Measurements from ENCODE around the gene SETBP1. TPM values are rescaled to one million over a fixed set of nuclear protein-coding genes. Genes with fewer than 3 reads are reported as not detected.

The SETBP1 gene
- total and polyA plus RNA-seq, 2 of the 13 experiments (the other 11 are each of a cell fraction or from before 2014, with no cell fraction given), result 0.18 to 0.65 TPM

DNA sequence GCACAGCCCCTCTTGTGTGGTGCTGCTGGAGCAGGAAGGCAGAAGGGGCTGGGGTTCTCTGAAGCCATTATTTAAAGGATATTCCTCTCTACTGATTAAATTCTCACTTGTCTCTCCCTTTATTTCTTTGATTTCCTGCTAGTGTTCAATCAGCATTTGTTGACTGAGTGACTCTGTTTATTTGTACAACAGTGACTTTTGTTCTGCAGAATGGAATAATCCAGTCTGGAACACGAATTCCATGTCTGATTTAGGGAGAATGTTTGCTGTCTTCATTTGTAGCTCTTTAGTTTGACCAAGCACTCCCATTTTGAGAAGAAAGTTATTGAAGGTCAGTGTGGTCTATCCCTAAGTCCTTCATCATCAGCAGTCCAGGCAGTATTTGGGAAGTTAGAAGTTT is 141.2 kb downstream of the SETBP1 start:
- TF ChIP-seq ZNF121 (CRISPR knock-in tag; IDR thresholded peaks at IDR 0.05) (no peak), ZBTB14 (CRISPR knock-in tag; IDR thresholded peaks at IDR 0.05) (no peak), YEATS2 (CRISPR knock-in tag; IDR thresholded peaks at IDR 0.05; ENCODE audit: borderline replicate concordance) (no peak), HOXA3 (CRISPR knock-in tag; IDR thresholded peaks at IDR 0.05) (no peak), PLSCR1 (CRISPR knock-in tag; IDR thresholded peaks at IDR 0.05; ENCODE audit: borderline replicate concordance) (no peak), TMF1 (CRISPR knock-in tag; IDR thresholded peaks at IDR 0.05; ENCODE audit: low read depth) (no peak), MTA1 (CRISPR knock-in tag; IDR thresholded peaks at IDR 0.05; ENCODE audit: borderline replicate concordance) (no peak), TGIF2 (CRISPR knock-in tag; IDR thresholded peaks at IDR 0.05) (no peak), REPIN1 (CRISPR knock-in tag; IDR thresholded peaks at IDR 0.05; ENCODE audit: borderline replicate concordance, low read depth) (no peak), HOXA7 (CRISPR knock-in tag; IDR thresholded peaks at IDR 0.05) (no peak), ZNF740 (CRISPR knock-in tag; IDR thresholded peaks at IDR 0.05) (no peak), ZFP37 (CRISPR knock-in tag; IDR thresholded peaks at IDR 0.05; ENCODE audit: borderline replicate concordance) (no peak), TERF1 (CRISPR knock-in tag; IDR thresholded peaks at IDR 0.05) (no peak), HNF4A (CRISPR knock-in tag; IDR thresholded peaks at IDR 0.05) (no peak), ZNF264 (CRISPR knock-in tag; IDR thresholded peaks at IDR 0.05) (no peak), ARNT2 (CRISPR knock-in tag; IDR thresholded peaks at IDR 0.05; ENCODE audit: low read depth) (no peak), ZNF30 (CRISPR knock-in tag; IDR thresholded peaks at IDR 0.05) (no peak), TSC22D2 (CRISPR knock-in tag; IDR thresholded peaks at IDR 0.05; ENCODE audit: borderline replicate concordance) (no peak), FOXC1 (CRISPR knock-in tag; IDR thresholded peaks at IDR 0.05; ENCODE audit: borderline replicate concordance) (no peak)
- TF ChIP-seq, protein P1, sequence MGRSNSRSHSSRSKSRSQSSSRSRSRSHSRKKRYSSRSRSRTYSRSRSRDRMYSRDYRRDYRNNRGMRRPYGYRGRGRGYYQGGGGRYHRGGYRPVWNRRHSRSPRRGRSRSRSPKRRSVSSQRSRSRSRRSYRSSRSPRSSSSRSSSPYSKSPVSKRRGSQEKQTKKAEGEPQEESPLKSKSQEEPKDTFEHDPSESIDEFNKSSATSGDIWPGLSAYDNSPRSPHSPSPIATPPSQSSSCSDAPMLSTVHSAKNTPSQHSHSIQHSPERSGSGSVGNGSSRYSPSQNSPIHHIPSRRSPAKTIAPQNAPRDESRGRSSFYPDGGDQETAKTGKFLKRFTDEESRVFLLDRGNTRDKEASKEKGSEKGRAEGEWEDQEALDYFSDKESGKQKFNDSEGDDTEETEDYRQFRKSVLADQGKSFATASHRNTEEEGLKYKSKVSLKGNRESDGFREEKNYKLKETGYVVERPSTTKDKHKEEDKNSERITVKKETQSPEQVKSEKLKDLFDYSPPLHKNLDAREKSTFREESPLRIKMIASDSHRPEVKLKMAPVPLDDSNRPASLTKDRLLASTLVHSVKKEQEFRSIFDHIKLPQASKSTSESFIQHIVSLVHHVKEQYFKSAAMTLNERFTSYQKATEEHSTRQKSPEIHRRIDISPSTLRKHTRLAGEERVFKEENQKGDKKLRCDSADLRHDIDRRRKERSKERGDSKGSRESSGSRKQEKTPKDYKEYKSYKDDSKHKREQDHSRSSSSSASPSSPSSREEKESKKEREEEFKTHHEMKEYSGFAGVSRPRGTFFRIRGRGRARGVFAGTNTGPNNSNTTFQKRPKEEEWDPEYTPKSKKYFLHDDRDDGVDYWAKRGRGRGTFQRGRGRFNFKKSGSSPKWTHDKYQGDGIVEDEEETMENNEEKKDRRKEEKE (IDR thresholded peaks at IDR 0.05), result no peak
- WGBS (ENCODE audit: low lambda C conversion rate), result 0% methylated on average over 1 of the region's 1 CpG
- no peak for ATAC-seq
- H3K4me2 ChIP-seq (ENCODE audit: low read depth, low read length), result no peak overlapping the region
- H3K9ac ChIP-seq (ENCODE audit: insufficient read depth, low read depth, low read length), result no peak overlapping the region
- no peaks in the 10 kb centered on the region for H3K4me1 ChIP-seq (ENCODE audit: insufficient read depth, low read length)
- H3K36me3 ChIP-seq (replicated peaks in 1 of 2; ENCODE audit: control insufficient read depth in 1 of 2, insufficient read depth in 2 of 2, low read length in 2 of 2), result no peaks in the 10 kb centered on the region
- no peak overlapping the region for H3K4me3 ChIP-seq (replicated peaks in 1 of 3; ENCODE audit: insufficient read depth in 1 of 3, low read depth in 2 of 3, low read length in 3 of 3)
- FAIRE-seq, result no peak
- no peaks in the 10 kb centered on the region for H3K27me3 ChIP-seq (ENCODE audit: control insufficient read depth in 1 of 2, insufficient read depth in 2 of 2, low read length in 2 of 2)
- intact Hi-C loops (cut with micrococcal nuclease; ENCODE audit: unreplicated experiment) (no loop called here), in situ Hi-C loops (cut with HindIII; ENCODE audit: extremely low pct_ligation_motif_present, low pct_unique_long_range_greater_than_20kb) (no loop called here)
- ChIA-PET CTCF (ENCODE audit: low intra/inter-chr PET ratio, low total read pairs) (no interaction called here), POLR2A (no interaction called here)
- H3K9me3 ChIP-seq (ENCODE audit: low read length), result no peaks in the 10 kb centered on the region
- BruUV-seq (replicated peaks), result no TSS peak
- H3K27ac ChIP-seq (ENCODE audit: extremely low read length, insufficient read depth, low read length), result no peak overlapping the region
- H2AFZ ChIP-seq (ENCODE audit: low read length), result no peak overlapping the region
- no peaks in the 10 kb centered on the region for H3K79me2 ChIP-seq (ENCODE audit: insufficient read depth, low read length)
- H4K20me1 ChIP-seq (ENCODE audit: insufficient read depth, low read length), result no peaks in the 10 kb centered on the region
- no peak for DNase-seq (ENCODE audit: low spot score)
